GM12878 (cell line): ENCODE measurements around the gene HCCS. TPM values are rescaled to one million over a fixed set of nuclear protein-coding genes. Genes with fewer than 3 reads are reported as not detected.

ENCODE experiments used
- BHLHE40 ChIP-seq, 2 experiments: fragments of 450-650 bp in 1 of 2; IDR thresholded peaks; 2 replicates each; pipeline ENCODE4 v1.6.1; 2011 to 2017; ENCODE audit warnings: low read depth in 2 of 2, borderline replicate concordance in 1 of 2, improper control_type of control experiment in 1 of 2, low read length in 1 of 2, mild to moderate bottlenecking in 1 of 2
- BMI1 ChIP-seq: fragments of 450-650 bp; IDR thresholded peaks from 2 replicates; pipeline ENCODE4 v1.6.1; 2016; ENCODE audit warnings: mild to moderate bottlenecking, moderate library complexity, borderline replicate concordance
- CBFB ChIP-seq: IDR thresholded peaks from 2 replicates; pipeline ENCODE4 v1.6.1; 2016; ENCODE audit warnings: antibody characterized with exemption, low read depth
- CHD2 ChIP-seq: IDR thresholded peaks from 2 replicates; pipeline ENCODE4 v1.6.1; 2011; ENCODE audit warnings: low read depth, low read length, improper control_type of control experiment, borderline replicate concordance
- DPF2 ChIP-seq: fragments of 450-650 bp; IDR thresholded peaks from 2 replicates; pipeline ENCODE4 v1.6.1; 2017; ENCODE audit warnings: mild to moderate bottlenecking
- E2F4 ChIP-seq: IDR thresholded peaks from 2 replicates; pipeline ENCODE4 v1.6.1; 2012; ENCODE audit warnings: low read depth, low read length, improper control_type of control experiment
- GATAD2B ChIP-seq: fragments of 450-650 bp; conservative IDR thresholded peaks from 2 replicates; pipeline ENCODE4 v1.6.1; 2017; ENCODE audit warnings: low read depth, mild to moderate bottlenecking, moderate library complexity
- IKZF2 ChIP-seq, 2 experiments: fragments of 450-650 bp; IDR thresholded peaks; 2 replicates each; pipeline ENCODE4 v1.6.1; 2017; ENCODE audit warnings: mild to moderate bottlenecking in 2 of 2, moderate library complexity in 2 of 2
- LARP7 ChIP-seq: fragments of 450-650 bp; IDR thresholded peaks from 2 replicates; pipeline ENCODE4 v1.6.1; 2017; ENCODE audit warnings: mild to moderate bottlenecking
- MLLT1 ChIP-seq: fragments of 450-650 bp; IDR thresholded peaks from 2 replicates; pipeline ENCODE4 v1.6.1; 2016; ENCODE audit warnings: mild to moderate bottlenecking
- NR2C1 ChIP-seq: fragments of 450-650 bp; IDR thresholded peaks from 2 replicates; pipeline ENCODE4 v1.6.1; 2017; ENCODE audit warnings: antibody characterized with exemption, mild to moderate bottlenecking, moderate library complexity
- PBX3 ChIP-seq: IDR thresholded peaks from 2 replicates; pipeline ENCODE4 v1.6.1; 2011; ENCODE audit warnings: mild to moderate bottlenecking, low read depth, low read length, moderate library complexity; ENCODE audit not compliant: insufficient replicate concordance
- POLR2A ChIP-seq: IDR thresholded peaks from 2 replicates; pipeline ENCODE4 v1.6.1; 2011; ENCODE audit warnings: low read depth, mild to moderate bottlenecking, low read length
- RCOR1 ChIP-seq: conservative IDR thresholded peaks from 2 replicates; pipeline ENCODE4 v1.6.1; 2012; ENCODE audit warnings: low read depth, low read length, improper control_type of control experiment
- RELA ChIP-seq: fragments of 450-650 bp; IDR thresholded peaks from 2 replicates; pipeline ENCODE4 v1.8.0; 2014; ENCODE audit warnings: borderline replicate concordance; ENCODE audit not compliant: partially characterized antibody
- SKIL ChIP-seq: fragments of 450-650 bp; IDR thresholded peaks from 2 replicates; pipeline ENCODE4 v1.6.1; 2017; ENCODE audit warnings: mild to moderate bottlenecking, low read depth, inconsistent platforms; ENCODE audit not compliant: poor library complexity, severe bottlenecking
- SMAD5 ChIP-seq: IDR thresholded peaks from 2 replicates; pipeline ENCODE4 v1.6.1; 2016; ENCODE audit warnings: antibody characterized with exemption, low read depth
- SMARCA5 ChIP-seq: fragments of 450-650 bp; IDR thresholded peaks from 2 replicates; pipeline ENCODE4 v1.6.1; 2017; ENCODE audit warnings: mild to moderate bottlenecking
- ZBTB40 ChIP-seq: fragments of 450-650 bp; IDR thresholded peaks from 2 replicates; pipeline ENCODE4 v1.6.1; 2016; ENCODE audit warnings: mild to moderate bottlenecking, moderate library complexity, borderline replicate concordance
- ZNF274 ChIP-seq: IDR thresholded peaks from one replicate; pipeline ENCODE4 v1.8.0; 2011; ENCODE audit not compliant: insufficient read length, insufficient read depth
- polyA plus RNA-seq, 11 experiments: library from polyadenylated mRNA; depleted of rRNA in 4 of 11; unstranded in 6 of 11; stranded (reverse) in 5 of 11; fragments of >200 nt; fragmentation: Nextera tagmentation in 4 of 11; fragmentation: Illumina TruSeq in 1 of 11; extraction: Ambion mirVana in 4 of 11; extraction: Trizol in 1 of 11; gene quantifications; 1 replicate in 1 of 11; 2 replicates in 10 of 11; pipeline versions ENCODE4 v1.2.1 to v1.2.3, GENCODE V29; 2011 to 2016; ENCODE audit warnings: inconsistent platforms in 2 of 11, missing spikeins in 2 of 11, low read depth in 1 of 11
- total RNA-seq, 4 experiments: library from RNA; depleted of rRNA in 3 of 4; stranded (reverse); fragments of >200 nt in 3 of 4; fragmentation: Illumina TruSeq in 1 of 4; extraction: Trizol in 1 of 4; gene quantifications; 2 replicates each; pipeline versions ENCODE4 v1.2.1 to v1.2.3, GENCODE V29; 2013 to 2021

HCCS gene
- total and polyA plus RNA-seq, 10 of the 15 experiments (the other 5 are each of a cell fraction or from before 2014, with no cell fraction given), result 11.8 to 69.6 (median 36.9) TPM

GRCh38 chrX:11111037-11111851, at the start of gene HCCS (continued):
- TF ChIP-seq E2F4, result peak; percentile 71
- TF ChIP-seq NR2C1, result no peak
- peak; percentile 89 for TF ChIP-seq ZBTB40
- TF ChIP-seq SKIL, result no peak
- no peak for TF ChIP-seq RELA
- TF ChIP-seq CBFB, result peak; percentile 62; the same call in 1 of the 2 replicates
- peak; percentile 36; the same call in 1 of the 2 replicates for TF ChIP-seq LARP7
- TF ChIP-seq MLLT1, result peak; percentile 54; the same call in 1 of the 2 replicates
- TF ChIP-seq SMARCA5, result peak; percentile 34; the same call in 1 of the 2 replicates
- peak; percentile 60; the same call in 1 of the 2 replicates for TF ChIP-seq DPF2
- 0 out of 2 replicates have a peak, but pooled peaks have one; percentile 48 for TF ChIP-seq GATAD2B
- TF ChIP-seq SMAD5, result 0 out of 2 replicates have a peak, but pooled peaks have one; percentile 31
- TF ChIP-seq CHD2, result 0 out of 2 replicates have a peak, but pooled peaks have one; percentile 8
- TF ChIP-seq IKZF2 (IDR thresholded peaks at IDR 0.05), result no peak
- no peak for TF ChIP-seq ZNF274
- peak; percentile 77 for TF ChIP-seq POLR2A
- TF ChIP-seq RCOR1, result no peak
- no peak for TF ChIP-seq BMI1
- TF ChIP-seq PBX3, result peak; percentile 85
- TF ChIP-seq BHLHE40 (IDR thresholded peaks at IDR 0.05; ENCODE audit: borderline replicate concordance in 1 of 2, low read depth in 2 of 2, low read length in 1 of 2), result peak in 1 of 2 experiments; percentile 61; a peak in 1 of 4 replicates
